Lower leg skin (tissue), 4 donors: Measurements from ENCODE around the gene KDELR3. TPM values are rescaled to one million over a fixed set of nuclear protein-coding genes. Genes with fewer than 3 reads are reported as not detected.

Experiments
- DNase-seq, 2 donors: peaks; one replicate each; pipeline ENCODE4 v3.0.0-alpha.2; 2019; ENCODE audit warnings: low spot score in 2 of 2
- H3K4me3 ChIP-seq: fragments of 200-600 bp; sonication (generic); 2 replicates; pipeline ENCODE4 v1.5.1; 2017; ENCODE audit warnings: mild to moderate bottlenecking, low read depth; ENCODE audit not compliant: poor library complexity, severe bottlenecking
- CTCF ChIP-seq, 3 donors: fragments of 450-650 bp; IDR thresholded peaks; one replicate each; pipeline ENCODE4 v1.5.1; 2016; ENCODE audit warnings: antibody characterized with exemption in 3 of 3, mild to moderate bottlenecking in 3 of 3, moderate library complexity in 2 of 3
- POLR2A ChIP-seq, 2 donors: fragments of 450-650 bp; IDR thresholded peaks; one replicate each; pipeline ENCODE4 v1.6.1; 2016 to 2017; ENCODE audit warnings: antibody characterized with exemption in 2 of 2, mild to moderate bottlenecking in 1 of 2, moderate library complexity in 1 of 2
- WGBS, 2 donors: methylation state at CpG; one replicate each; pipeline ENCODE4 v1.1.5; 2018; 5-methylcytosine and 5-hydroxymethylcytosine counted together
- intact Hi-C: fragments of 100-400 bp; cut with DNase I; formaldehyde crosslinking; loops from one replicate; pipeline ENCODE4 v1.15.0; 2023; ENCODE audit warnings: low total_unique reads
- total RNA-seq, 4 donors: library from RNA; depleted of rRNA; stranded (reverse); fragments of >200 nt; gene quantifications; one replicate each; pipeline ENCODE4 v1.1.0, GENCODE V29; 2016

The KDELR3 gene
- total RNA-seq, 4 donors from 2014 or later: 0.80 to 5.1 (median 1.3) TPM

- 48 to 54% methylated on average over 8 to 9 of the region's 9 CpGs for WGBS, 2 donors
- TF ChIP-seq CTCF (IDR thresholded peaks at IDR 0.05) (no peak), POLR2A (IDR thresholded peaks at IDR 0.05) (no peak)
- no peak for DNase-seq
- no peak overlapping the region for H3K4me3 ChIP-seq
- intact Hi-C loops: no loop called here
These were observed 21.8 kb upstream of the KDELR3 start for GRCh38 chr22:38446018-38446601.

GRCh38 chr22:38448945-38449745 lies 18.8 kb upstream of the KDELR3 start:
- no peak for TF ChIP-seq POLR2A (IDR thresholded peaks at IDR 0.05)
- TF ChIP-seq CTCF (IDR thresholded peaks at IDR 0.05): no peak
- no peak for DNase-seq
- WGBS, 2 donors: 48 to 51% methylated on average over 10 to 12 of the region's 14 CpGs
- intact Hi-C loops: no loop called here
- no peak overlapping the region for H3K4me3 ChIP-seq

DNA sequence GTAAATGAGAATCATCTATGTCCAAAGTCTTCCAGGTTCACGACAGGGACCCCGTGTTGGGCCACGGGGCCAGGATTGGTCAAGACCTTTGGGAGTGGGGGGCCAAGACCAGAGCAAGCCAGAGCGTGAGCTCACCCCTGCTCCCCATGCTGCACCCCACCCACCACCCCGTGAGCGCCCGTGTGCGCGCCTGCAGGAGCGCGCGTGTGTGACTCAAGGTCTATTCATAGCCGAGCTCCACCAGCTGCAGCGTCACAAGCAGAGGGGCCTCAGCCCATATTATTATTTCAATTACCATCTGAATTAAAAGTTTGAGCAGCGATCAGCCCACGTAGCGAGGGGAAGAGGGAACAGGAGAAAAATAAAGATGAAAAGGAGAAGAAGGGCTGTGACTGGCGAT lies 18.1 kb upstream of the KDELR3 start:
- TF ChIP-seq POLR2A (IDR thresholded peaks at IDR 0.05) (no peak), CTCF (IDR thresholded peaks at IDR 0.05) (no peak)
- no peak for DNase-seq
- WGBS, 2 donors: 46 to 55% methylated on average over 18 of the region's 18 CpGs
- intact Hi-C loops: no loop called here
- no peak overlapping the region for H3K4me3 ChIP-seq

GRCh38 chr22:38450234-38450797 lies 17.6 kb upstream of the KDELR3 start:
- no peak for DNase-seq
- H3K4me3 ChIP-seq: no peak overlapping the region
- no peak for TF ChIP-seq CTCF (IDR thresholded peaks at IDR 0.05)
- intact Hi-C loops: no loop called here
- whole genome bisulfite sequencing, 2 donors: 49 to 55% methylated on average over 11 of the region's 11 CpGs

DNA sequence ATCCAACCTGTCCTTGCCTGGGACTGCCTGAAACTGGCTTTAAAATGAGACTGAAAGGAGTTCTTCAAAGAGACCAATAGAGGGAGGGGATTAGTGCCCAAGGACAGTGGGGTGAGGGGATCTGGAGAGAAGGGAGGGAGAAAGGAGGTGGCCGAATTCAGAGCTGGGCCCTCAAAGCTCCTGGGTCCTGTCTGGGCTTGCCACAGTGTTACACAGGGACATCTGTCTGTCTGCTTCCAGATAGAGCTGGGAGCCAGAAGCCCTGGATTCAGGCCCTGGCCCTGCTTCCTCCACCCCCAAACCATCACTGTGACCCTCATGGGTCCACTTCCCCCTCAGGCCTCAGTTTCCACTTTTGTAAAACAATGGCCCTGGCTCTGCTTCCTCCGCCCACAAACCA lies 16.5 kb upstream of the KDELR3 start:
- WGBS, 2 donors: 69 to 71% methylated on average over 2 of the region's 2 CpGs
- no peak overlapping the region for H3K4me3 ChIP-seq
- TF ChIP-seq POLR2A (IDR thresholded peaks at IDR 0.05) (no peak), CTCF (IDR thresholded peaks at IDR 0.05) (no peak)
- intact Hi-C loops: no loop called here
- DNase-seq: no peak
